Measurements from ENCODE around the gene ATL2.

DNA sequence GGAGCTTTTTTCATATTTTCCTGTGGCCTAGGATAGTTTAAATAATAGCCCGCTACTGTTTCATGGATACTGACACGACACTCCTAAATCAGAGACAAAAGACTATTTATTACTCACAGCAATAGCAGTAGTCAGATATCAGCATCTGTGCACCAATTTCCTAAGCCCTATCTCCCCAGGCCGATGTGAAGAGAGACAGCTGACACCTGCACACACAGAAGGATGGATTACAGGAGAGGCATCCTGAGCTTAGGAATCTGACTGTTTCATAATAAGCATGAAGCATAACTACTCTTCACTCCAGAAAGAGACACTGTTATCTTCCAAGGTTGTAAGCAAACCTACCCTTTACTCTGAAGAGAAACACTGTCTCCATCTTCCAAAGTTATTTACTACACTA lies 105.4 kb downstream of the ATL2 start:
- TF ChIP-seq, protein P1, sequence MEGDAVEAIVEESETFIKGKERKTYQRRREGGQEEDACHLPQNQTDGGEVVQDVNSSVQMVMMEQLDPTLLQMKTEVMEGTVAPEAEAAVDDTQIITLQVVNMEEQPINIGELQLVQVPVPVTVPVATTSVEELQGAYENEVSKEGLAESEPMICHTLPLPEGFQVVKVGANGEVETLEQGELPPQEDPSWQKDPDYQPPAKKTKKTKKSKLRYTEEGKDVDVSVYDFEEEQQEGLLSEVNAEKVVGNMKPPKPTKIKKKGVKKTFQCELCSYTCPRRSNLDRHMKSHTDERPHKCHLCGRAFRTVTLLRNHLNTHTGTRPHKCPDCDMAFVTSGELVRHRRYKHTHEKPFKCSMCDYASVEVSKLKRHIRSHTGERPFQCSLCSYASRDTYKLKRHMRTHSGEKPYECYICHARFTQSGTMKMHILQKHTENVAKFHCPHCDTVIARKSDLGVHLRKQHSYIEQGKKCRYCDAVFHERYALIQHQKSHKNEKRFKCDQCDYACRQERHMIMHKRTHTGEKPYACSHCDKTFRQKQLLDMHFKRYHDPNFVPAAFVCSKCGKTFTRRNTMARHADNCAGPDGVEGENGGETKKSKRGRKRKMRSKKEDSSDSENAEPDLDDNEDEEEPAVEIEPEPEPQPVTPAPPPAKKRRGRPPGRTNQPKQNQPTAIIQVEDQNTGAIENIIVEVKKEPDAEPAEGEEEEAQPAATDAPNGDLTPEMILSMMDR (IDR thresholded peaks at IDR 0.05 in 4 of 5, conservative IDR thresholded peaks at IDR 0.05 in 1 of 5), result no peak
- TF ChIP-seq POLR2A (IDR thresholded peaks at IDR 0.05), result no peak

All from gastrocnemius medialis (tissue), 4 donors.